Measurements from ENCODE around the gene SLC34A3.

SLC34A3 gene

DNA sequence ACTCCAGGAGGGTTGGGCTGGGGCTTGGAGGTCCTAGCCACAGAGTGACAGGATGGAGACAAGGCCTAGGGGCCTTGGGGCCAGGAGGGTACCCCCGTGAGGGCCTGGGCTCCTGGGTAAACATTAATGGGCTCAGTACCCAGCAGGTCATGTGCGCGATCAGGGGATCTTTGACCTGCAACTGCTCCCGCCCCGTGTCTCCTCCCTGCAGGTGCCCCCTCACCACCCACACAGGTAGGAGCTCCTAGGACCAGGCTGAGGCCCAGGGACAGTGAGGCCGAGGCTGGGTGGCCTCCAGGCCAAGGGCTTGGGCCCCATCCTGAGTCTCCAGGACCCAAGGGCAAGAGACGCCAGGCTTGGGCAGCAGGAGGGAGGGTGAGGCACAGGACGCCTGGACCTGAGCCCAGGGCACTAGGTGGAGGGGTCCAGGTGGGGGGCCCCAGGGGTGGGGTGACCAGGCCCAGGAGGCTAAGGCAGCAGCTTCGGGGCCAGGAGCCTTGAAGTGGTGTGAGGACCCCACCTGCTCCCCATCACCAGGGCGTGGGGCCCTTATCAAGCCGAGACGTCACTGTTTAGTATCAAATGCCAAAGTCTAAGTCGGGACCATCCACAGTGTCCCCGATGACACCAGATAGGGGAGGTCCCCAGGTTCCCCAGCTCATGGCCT, at the start of gene SLC34A3:
Gene SLC34A3 (plus strand): TSS at position 197 of the 667 bp plus-strand sequence. CDS start 802 bp downstream, outside the sequence.
- H3K4me3 ChIP-seq (ENCODE audit: low read length): no peak within 1 kb of the TSS
- TF ChIP-seq, protein P1, sequence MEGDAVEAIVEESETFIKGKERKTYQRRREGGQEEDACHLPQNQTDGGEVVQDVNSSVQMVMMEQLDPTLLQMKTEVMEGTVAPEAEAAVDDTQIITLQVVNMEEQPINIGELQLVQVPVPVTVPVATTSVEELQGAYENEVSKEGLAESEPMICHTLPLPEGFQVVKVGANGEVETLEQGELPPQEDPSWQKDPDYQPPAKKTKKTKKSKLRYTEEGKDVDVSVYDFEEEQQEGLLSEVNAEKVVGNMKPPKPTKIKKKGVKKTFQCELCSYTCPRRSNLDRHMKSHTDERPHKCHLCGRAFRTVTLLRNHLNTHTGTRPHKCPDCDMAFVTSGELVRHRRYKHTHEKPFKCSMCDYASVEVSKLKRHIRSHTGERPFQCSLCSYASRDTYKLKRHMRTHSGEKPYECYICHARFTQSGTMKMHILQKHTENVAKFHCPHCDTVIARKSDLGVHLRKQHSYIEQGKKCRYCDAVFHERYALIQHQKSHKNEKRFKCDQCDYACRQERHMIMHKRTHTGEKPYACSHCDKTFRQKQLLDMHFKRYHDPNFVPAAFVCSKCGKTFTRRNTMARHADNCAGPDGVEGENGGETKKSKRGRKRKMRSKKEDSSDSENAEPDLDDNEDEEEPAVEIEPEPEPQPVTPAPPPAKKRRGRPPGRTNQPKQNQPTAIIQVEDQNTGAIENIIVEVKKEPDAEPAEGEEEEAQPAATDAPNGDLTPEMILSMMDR (conservative IDR thresholded peaks at IDR 0.05; ENCODE audit: low read depth, low read length): no peak
- DNase-seq (ENCODE audit: low read depth): no peak

DNA sequence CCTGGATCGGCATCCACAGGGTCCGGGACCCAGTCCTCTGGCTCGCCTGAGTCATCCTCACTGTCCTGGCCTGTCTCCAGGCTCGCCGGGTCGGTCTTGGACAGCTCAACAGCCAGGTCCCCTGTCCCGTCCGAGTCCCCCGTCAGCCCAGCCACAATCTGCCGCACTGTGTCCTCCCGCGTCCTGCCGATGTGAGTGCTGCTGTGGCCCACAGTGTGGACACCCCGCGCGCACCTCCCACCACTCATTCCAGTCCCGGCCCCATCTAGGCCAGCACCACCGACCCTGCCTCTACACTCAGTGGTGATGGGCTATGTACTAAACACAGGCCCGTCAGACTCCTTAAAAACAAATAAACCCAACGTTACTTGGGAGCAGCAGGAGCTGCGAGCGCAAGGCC, 49.0 kb upstream of the SLC34A3 start:
- no peak overlapping the region for H3K4me3 ChIP-seq (ENCODE audit: low read length)
- DNase-seq (ENCODE audit: low read depth): no peak
- TF ChIP-seq, protein P1 (conservative IDR thresholded peaks at IDR 0.05; ENCODE audit: low read depth, low read length): no peak

DNA sequence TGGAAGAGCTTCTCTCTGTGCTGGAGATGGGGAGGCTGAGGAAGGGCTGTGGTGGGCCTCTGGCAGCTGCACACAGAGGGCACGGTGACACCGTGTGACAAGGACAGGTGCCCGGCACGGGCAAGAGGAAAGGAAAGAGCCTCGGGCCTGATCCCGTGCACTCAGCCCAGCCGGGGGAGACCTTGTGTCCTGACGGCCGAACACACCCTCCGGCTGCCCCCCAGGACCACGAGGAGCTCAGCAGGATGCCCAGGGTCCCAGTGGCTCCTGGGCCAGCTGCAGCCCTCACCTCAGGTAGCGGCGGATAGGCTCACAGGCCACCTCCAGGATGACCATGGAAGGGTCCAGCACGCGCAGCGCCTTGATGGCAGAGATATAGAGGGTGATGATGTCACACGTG, 47.9 kb upstream of the SLC34A3 start:
- TF ChIP-seq, protein P1 (conservative IDR thresholded peaks at IDR 0.05; ENCODE audit: low read depth, low read length): no peak
- H3K4me3 ChIP-seq (ENCODE audit: low read length): no peak overlapping the region
- DNase-seq (ENCODE audit: low read depth): no peak

DNA sequence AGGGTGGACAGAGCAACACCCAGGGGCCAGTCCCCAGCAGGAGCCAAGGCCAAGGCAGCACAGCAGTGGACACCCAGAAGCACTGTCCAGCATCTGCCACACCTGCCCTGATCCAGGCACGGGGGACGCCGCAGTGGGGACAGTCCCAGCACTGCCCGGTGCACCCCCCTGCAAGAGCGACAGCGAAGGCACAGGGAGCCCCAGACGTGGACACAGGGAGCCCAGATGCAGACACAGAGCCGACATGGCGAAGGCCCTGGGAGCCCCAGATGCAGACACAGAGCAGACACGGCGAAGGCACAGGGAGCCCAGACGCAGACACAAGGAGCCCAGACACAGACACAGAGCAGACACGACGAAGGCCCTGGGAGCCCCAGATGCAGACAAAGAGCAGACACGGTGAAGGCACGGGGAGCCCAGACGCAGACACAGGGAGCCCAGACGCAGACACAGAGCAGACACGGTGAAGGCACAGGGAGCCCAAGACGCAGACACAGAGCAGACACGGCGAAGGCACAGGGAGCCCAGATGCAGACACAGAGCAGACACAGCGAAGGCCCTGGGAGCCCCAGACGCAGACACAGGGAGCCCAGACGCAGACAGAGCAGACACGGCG, 46.6 kb upstream of the SLC34A3 start:
- no peak for DNase-seq (ENCODE audit: low read depth)
- TF ChIP-seq, protein P1 (conservative IDR thresholded peaks at IDR 0.05; ENCODE audit: low read depth, low read length): no peak
- H3K4me3 ChIP-seq (ENCODE audit: low read length): no peak overlapping the region

DNA sequence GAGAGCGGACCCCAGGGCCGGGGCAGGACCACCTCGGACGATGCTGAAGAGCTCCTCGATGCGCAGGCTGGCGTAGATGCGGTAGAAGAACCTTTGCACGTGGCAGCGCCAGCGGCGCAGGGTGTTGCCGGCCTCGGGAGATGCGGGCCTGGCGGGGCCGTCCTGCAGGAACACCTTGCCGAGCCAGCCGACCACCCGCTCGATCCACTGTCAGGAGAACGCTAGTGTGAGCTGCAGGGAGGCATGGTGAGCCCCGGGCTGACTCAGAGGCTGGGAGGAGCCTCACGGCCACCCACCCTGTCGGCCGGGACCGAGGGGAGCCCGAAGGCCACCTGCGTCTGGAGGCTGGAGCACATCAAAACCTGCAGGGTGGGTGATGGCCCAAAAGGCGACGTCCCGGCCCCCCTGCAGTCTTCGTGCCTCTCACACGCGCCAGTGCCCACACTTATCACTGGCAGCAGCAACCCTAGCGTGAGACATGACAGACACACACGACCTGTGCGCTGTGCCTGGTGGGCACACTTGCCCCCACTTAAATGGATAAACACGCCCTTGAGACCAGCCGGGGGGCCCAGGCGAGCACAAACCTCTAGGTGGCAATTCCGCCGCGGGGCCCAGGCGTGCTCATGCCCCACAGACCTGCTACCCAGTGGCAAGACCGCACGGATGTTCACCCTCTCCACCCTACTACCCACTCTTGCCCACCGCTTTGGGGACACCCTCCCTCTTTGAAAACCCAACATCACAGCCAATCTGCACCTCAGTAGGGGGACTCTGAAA, 45.6 kb upstream of the SLC34A3 start:
- TF ChIP-seq, protein P1 (conservative IDR thresholded peaks at IDR 0.05; ENCODE audit: low read depth, low read length): no peak
- no peak overlapping the region for H3K4me3 ChIP-seq (ENCODE audit: low read length)

DNA sequence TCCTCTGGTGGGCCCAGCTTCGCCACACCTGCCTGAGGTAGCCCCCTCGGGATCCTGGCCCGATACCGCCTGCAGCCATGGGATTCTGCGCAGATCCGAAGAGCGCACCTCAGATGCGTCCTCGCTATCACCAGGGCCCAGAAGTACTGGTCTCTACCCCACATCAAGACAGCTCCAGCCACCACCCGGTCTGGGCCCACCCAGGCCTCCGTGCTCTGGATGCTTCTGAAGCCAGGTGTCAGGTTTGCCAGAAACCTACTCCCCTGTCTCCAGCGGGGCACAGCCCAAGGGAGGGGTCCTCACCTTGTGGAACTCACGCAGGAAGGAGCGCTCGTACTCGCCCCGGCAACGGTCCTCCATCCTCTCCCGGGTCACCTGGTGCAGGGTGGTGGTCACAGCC, 44.8 kb upstream of the SLC34A3 start:
- DNase-seq (ENCODE audit: low read depth): no peak
- TF ChIP-seq, protein P1 (conservative IDR thresholded peaks at IDR 0.05; ENCODE audit: low read depth, low read length): no peak
- no peak overlapping the region for H3K4me3 ChIP-seq (ENCODE audit: low read length)

More for the DNA sequence above, 45.6 kb upstream of the SLC34A3 start:
- no peak for DNase-seq (ENCODE audit: low read depth)

Measured in retinal pigment epithelial cell (primary cell).